Activated naive CD8-positive, alpha-beta T cell treated with anti-CD3 and anti-CD28 coated beads, Interleukin-2, amount 50 U/mL, for 24 hours (primary cell): ENCODE results near the gene TMEM45B.
"Not testable (repeated sequence)": the region's sequence is repeated elsewhere in the genome, so short reads cannot be mapped to it uniquely, and the experiment has no call there.

ENCODE experiments used
- ATAC-seq: fragments of 150-1000 bp; cut with Tn5 transposase; one replicate; pipeline ENCODE4 v1.10.0; 2021
- DNase-seq: peaks from one replicate; pipeline ENCODE4 v3.0.0; 2021
- H3K27ac Mint-ChIP-seq: one replicate; pipeline ENCODE4 v1.8.0; 2021; ENCODE audit warnings: mild to moderate bottlenecking, mixed read lengths
- H3K27me3 Mint-ChIP-seq: one replicate; pipeline ENCODE4 v1.8.0; 2021; ENCODE audit warnings: mixed read lengths
- H3K36me3 Mint-ChIP-seq: one replicate; pipeline ENCODE4 v1.8.0; 2021; ENCODE audit warnings: low read depth, mixed read lengths
- H3K4me1 Mint-ChIP-seq: one replicate; pipeline ENCODE4 v1.8.0; 2021; ENCODE audit warnings: mixed read lengths
- H3K4me3 Mint-ChIP-seq: one replicate; pipeline ENCODE4 v1.8.0; 2021; ENCODE audit warnings: mild to moderate bottlenecking, moderate library complexity, mixed read lengths
- H3K9me3 Mint-ChIP-seq: one replicate; pipeline ENCODE4 v1.8.0; 2021; ENCODE audit warnings: mixed read lengths

Gene TMEM45B

GRCh38 chr11:129823281-129823680 is 7.6 kb downstream of the TMEM45B start:
- not testable (repeated sequence) for H3K36me3 Mint-ChIP-seq, H3K27ac Mint-ChIP-seq, H3K4me3 Mint-ChIP-seq, H3K4me1 Mint-ChIP-seq, ATAC-seq, H3K9me3 Mint-ChIP-seq, DNase-seq
- peaks cover 11% of the 10 kb centered on the region for H3K27me3 Mint-ChIP-seq

GRCh38 chr11:129823799-129824198 is 8.2 kb downstream of the TMEM45B start:
- not testable (repeated sequence) for H3K36me3 Mint-ChIP-seq, H3K27me3 Mint-ChIP-seq, ATAC-seq, DNase-seq, H3K27ac Mint-ChIP-seq, H3K9me3 Mint-ChIP-seq, H3K4me3 Mint-ChIP-seq
- H3K4me1 Mint-ChIP-seq = peaks cover 12% of the 10 kb centered on the region

GRCh38 chr11:129825380-129825779 is 9.7 kb downstream of the TMEM45B start:
- ATAC-seq (no peak), DNase-seq (no peak)
- Mint-ChIP-seq H3K4me1 (peaks cover 16% of the 10 kb centered on the region), H3K4me3 (no peak overlapping the region), H3K9me3 (peaks cover 4% of the 10 kb centered on the region), H3K27me3 (no peaks in the 10 kb centered on the region), H3K36me3 (peaks cover 2% of the 10 kb centered on the region), H3K27ac (no peak overlapping the region)

- Mint-ChIP-seq H3K27me3 (no peaks in the 10 kb centered on the region), H3K36me3 (peaks cover 2% of the 10 kb centered on the region), H3K4me1 (peaks cover 18% of the 10 kb centered on the region), H3K4me3 (no peak overlapping the region), H3K27ac (no peak overlapping the region), H3K9me3 (peaks cover 4% of the 10 kb centered on the region)
- no peak for ATAC-seq
- DNase-seq = no peak
These were observed 12.7 kb downstream of the TMEM45B start for GRCh38 chr11:129828301-129828836.

- not testable (repeated sequence) for H3K36me3 Mint-ChIP-seq, H3K27me3 Mint-ChIP-seq, H3K27ac Mint-ChIP-seq, DNase-seq, H3K4me3 Mint-ChIP-seq, H3K9me3 Mint-ChIP-seq
- peak; percentile 92 for ATAC-seq
- peaks cover 18% of the 10 kb centered on the region for H3K4me1 Mint-ChIP-seq
These were observed 13.8 kb downstream of the TMEM45B start for GRCh38 chr11:129829497-129829896.

GRCh38 chr11:129831227-129831626 is 15.6 kb downstream of the TMEM45B start:
- not testable (repeated sequence) for H3K4me3 Mint-ChIP-seq, DNase-seq, H3K27me3 Mint-ChIP-seq, H3K9me3 Mint-ChIP-seq, H3K36me3 Mint-ChIP-seq, ATAC-seq, H3K27ac Mint-ChIP-seq
- peaks cover 20% of the 10 kb centered on the region for H3K4me1 Mint-ChIP-seq

GRCh38 chr11:129833260-129833659 is 17.6 kb downstream of the TMEM45B start:
- H3K27ac Mint-ChIP-seq, H3K4me3 Mint-ChIP-seq, H3K27me3 Mint-ChIP-seq, H3K9me3 Mint-ChIP-seq, ATAC-seq, DNase-seq, H3K36me3 Mint-ChIP-seq: not testable (repeated sequence)
- peaks cover 17% of the 10 kb centered on the region for H3K4me1 Mint-ChIP-seq

- DNase-seq, H3K4me3 Mint-ChIP-seq, H3K27ac Mint-ChIP-seq, H3K27me3 Mint-ChIP-seq, H3K36me3 Mint-ChIP-seq, H3K9me3 Mint-ChIP-seq: not testable (repeated sequence)
- H3K4me1 Mint-ChIP-seq = peaks cover 16% of the 10 kb centered on the region
- peak; percentile 69 for ATAC-seq
These were observed 20.8 kb downstream of the TMEM45B start for GRCh38 chr11:129836423-129836891.

- no peaks in the 10 kb centered on the region for H3K27me3 Mint-ChIP-seq
- H3K9me3 Mint-ChIP-seq = no peaks in the 10 kb centered on the region
- no peak overlapping the region for H3K27ac Mint-ChIP-seq
These were observed 21.3 kb downstream of the TMEM45B start for GRCh38 chr11:129836979-129837378.

GRCh38 chr11:129840236-129840635 is 24.6 kb downstream of the TMEM45B start:
- no peaks in the 10 kb centered on the region for H3K9me3 Mint-ChIP-seq
- no peaks in the 10 kb centered on the region for H3K27me3 Mint-ChIP-seq
- no peak overlapping the region for H3K27ac Mint-ChIP-seq
- ATAC-seq = no peak
- no peak overlapping the region for H3K4me3 Mint-ChIP-seq
- no peak for DNase-seq
- peaks cover 25% of the 10 kb centered on the region for H3K4me1 Mint-ChIP-seq
- H3K36me3 Mint-ChIP-seq = no peaks in the 10 kb centered on the region

More at GRCh38 chr11:129836979-129837378, 21.3 kb downstream of the TMEM45B start:
- ATAC-seq (no peak), DNase-seq (no peak)
- H3K36me3 Mint-ChIP-seq = no peaks in the 10 kb centered on the region
- peaks cover 19% of the 10 kb centered on the region for H3K4me1 Mint-ChIP-seq
- H3K4me3 Mint-ChIP-seq = no peak overlapping the region

GRCh38 chr11:129842138-129842537 is 26.5 kb downstream of the TMEM45B start:
- ATAC-seq = no peak
- Mint-ChIP-seq H3K27me3 (no peaks in the 10 kb centered on the region), H3K4me1 (peaks cover 32% of the 10 kb centered on the region), H3K4me3 (no peak overlapping the region), H3K9me3 (no peaks in the 10 kb centered on the region), H3K27ac (no peak overlapping the region), H3K36me3 (no peaks in the 10 kb centered on the region)
- DNase-seq = no peak

GRCh38 chr11:129846508-129847335 is 31.1 kb downstream of the TMEM45B start:
- no peaks in the 10 kb centered on the region for H3K27me3 Mint-ChIP-seq
- H3K9me3 Mint-ChIP-seq = no peaks in the 10 kb centered on the region
- H3K4me1 Mint-ChIP-seq = peaks cover 21% of the 10 kb centered on the region
- no peak overlapping the region for H3K4me3 Mint-ChIP-seq
- DNase-seq = no peak
- H3K36me3 Mint-ChIP-seq = no peaks in the 10 kb centered on the region
- H3K27ac Mint-ChIP-seq = no peak overlapping the region
- peak; percentile 80 for ATAC-seq

- ATAC-seq, H3K36me3 Mint-ChIP-seq, H3K27me3 Mint-ChIP-seq, H3K4me3 Mint-ChIP-seq, H3K9me3 Mint-ChIP-seq, DNase-seq, H3K27ac Mint-ChIP-seq: not testable (repeated sequence)
- H3K4me1 Mint-ChIP-seq = peaks cover 14% of the 10 kb centered on the region
These were observed 31.7 kb downstream of the TMEM45B start for GRCh38 chr11:129847361-129847760.

GRCh38 chr11:129849447-129850130 is 33.9 kb downstream of the TMEM45B start:
- Mint-ChIP-seq H3K9me3 (no peaks in the 10 kb centered on the region), H3K4me1 (peaks cover 33% of the 10 kb centered on the region), H3K27ac (no peak overlapping the region), H3K36me3 (no peaks in the 10 kb centered on the region), H3K4me3 (no peak overlapping the region), H3K27me3 (no peaks in the 10 kb centered on the region)
- no peak for DNase-seq
- ATAC-seq = no peak
